ENCODE measurements around the gene LCT.

Gene LCT

DNA sequence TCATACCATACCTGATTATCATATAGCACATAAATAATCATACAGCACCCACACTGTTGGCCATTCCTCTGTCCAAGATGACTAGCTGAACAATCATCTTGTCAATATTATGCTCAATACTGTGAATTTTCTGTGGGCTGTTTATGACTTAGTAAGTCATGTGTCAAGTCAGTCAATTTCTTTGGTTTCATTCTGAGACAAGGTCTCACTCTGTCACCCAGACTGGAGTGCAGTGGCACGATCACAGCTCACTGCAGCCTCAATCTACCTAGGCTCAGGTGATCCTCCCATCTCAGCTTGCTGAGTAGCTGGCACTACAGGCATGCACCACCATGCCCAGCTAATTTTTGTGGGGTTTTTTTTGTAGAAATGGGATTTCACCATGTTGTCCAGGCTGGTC is 33.6 kb upstream of the LCT start:
- no peak for TF ChIP-seq CTCF (IDR thresholded peaks at IDR 0.05; ENCODE audit: borderline replicate concordance, insufficient read depth, low read depth, low read length)
- no peak overlapping the region for H3K4me3 ChIP-seq (ENCODE audit: low read depth, low read length)

DNA sequence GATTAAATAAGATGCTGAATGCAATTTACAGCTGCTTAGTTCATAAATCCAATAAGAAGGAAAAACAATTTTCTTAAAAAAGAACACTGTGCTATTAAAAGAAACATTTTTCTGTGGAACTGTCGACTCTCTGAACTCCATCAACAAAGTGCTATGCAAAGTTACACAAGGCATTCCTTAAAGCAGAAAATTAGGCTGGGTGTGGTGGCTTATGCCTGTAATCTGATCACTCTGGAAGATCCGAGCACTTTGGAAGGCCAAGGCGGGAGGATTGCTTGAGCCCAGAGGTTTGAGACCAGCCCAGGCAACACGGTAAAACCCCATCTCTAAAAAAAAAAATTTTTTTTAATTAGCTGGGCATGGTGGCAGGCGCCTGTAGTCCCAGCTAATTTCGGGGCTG is 26.2 kb upstream of the LCT start:
- no peak overlapping the region for H3K4me3 ChIP-seq (ENCODE audit: low read depth, low read length)
- no peak for TF ChIP-seq CTCF (IDR thresholded peaks at IDR 0.05; ENCODE audit: borderline replicate concordance, insufficient read depth, low read depth, low read length)

GRCh38 chr2:135862718-135863117 is 25.7 kb upstream of the LCT start:
- TF ChIP-seq CTCF (IDR thresholded peaks at IDR 0.05; ENCODE audit: borderline replicate concordance, insufficient read depth, low read depth, low read length) = no peak
- H3K4me3 ChIP-seq (ENCODE audit: low read depth, low read length) = no peak overlapping the region

DNA sequence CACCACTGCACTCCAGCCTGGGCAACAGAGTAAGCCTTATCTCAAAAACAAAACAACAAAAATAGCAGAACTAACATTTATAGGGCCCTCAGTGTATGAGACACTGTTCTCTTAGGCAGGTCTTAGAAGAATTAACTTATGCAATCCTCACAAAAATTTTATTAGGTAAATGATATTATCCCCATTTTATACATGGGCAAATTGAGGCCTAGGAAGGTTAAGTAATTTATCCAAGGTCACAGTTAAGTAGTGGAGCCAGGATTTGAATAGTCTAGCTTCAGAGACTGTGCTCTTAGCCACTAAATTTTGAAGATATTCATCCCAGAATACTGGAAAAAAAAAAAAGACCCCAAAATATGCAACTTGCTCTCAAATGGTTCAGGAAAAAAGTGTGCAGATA is 16.4 kb upstream of the LCT start:
- H3K4me3 ChIP-seq (ENCODE audit: low read depth, low read length) = no peak overlapping the region
- TF ChIP-seq CTCF (IDR thresholded peaks at IDR 0.05; ENCODE audit: borderline replicate concordance, insufficient read depth, low read depth, low read length) = no peak

DNA sequence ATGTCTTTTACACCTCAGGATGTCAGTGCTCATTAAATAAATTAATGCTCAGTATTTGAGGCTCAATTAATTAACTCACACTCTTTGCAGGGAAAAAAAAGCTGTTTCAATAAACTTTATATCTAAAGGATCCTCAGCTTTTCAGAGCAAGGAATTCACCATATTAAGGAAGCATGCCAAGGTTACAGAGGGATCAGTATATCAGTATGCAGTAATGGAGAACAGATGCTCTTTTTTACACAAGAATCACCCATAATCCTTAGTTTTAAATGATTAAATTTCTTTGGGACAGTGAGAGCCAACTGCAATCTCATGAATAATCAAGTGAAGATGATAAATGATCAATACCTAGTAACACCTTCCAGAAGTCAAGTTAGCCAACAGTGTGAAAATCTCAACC is 14.9 kb upstream of the LCT start:
- H3K4me3 ChIP-seq (ENCODE audit: low read depth, low read length) = no peak overlapping the region
- no peak for TF ChIP-seq CTCF (IDR thresholded peaks at IDR 0.05; ENCODE audit: borderline replicate concordance, insufficient read depth, low read depth, low read length)

DNA sequence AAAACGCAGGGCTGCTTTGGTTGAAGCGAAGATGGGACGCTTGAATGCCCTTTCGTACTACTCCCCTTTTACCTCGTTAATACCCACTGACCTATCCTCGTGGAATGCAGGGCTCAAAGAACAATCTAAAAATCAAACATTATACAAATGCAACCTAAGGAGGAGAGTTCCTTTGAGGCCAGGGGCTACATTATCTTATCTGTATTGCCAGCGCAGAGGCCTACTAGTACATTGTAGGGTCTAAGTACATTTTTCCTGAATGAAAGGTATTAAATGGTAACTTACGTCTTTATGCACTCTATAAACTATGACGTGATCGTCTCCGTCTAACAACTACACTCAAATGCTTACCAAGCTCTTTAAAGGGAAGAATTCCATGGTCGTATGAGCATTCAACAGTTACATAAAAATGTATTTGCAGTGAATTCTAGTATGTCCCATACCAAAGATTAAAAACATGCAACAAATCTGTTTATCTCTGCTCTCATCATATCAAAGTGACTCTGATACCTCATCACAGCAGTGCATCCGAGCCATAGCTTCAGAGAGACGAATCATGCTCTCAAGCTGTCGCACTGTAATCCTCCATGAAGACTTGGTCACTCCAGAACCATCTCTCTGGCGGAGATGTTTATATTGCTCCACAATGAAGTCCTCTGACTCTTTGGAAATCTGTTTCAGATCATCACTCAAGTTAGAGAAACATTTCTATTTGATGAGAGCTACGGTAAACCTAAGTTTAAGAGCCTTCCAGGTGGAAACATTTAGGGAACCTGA is 14.1 kb upstream of the LCT start:
- no peak for TF ChIP-seq CTCF (IDR thresholded peaks at IDR 0.05; ENCODE audit: borderline replicate concordance, insufficient read depth, low read depth, low read length)
- H3K4me3 ChIP-seq (ENCODE audit: low read depth, low read length) = no peak overlapping the region

DNA sequence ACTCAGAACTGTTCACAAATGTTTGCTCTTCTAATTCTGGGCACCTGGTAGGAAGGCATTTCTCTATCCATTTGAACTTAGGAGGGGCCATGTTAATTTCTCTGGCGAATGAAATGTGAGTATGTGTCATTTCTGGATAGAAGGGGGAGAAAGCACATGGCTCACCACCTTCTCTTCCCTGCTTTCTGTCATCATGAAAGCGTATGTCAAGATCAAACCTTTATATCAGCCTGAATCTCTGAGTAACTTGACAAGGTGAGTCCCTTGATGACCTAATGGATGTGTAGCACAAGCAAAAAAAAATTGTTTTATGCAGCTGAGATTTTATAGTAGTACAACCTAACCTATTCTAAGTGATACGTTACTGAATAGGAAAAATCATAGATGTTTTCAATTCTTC is 12.1 kb upstream of the LCT start:
- TF ChIP-seq CTCF (IDR thresholded peaks at IDR 0.05; ENCODE audit: borderline replicate concordance, insufficient read depth, low read depth, low read length) = no peak
- no peak overlapping the region for H3K4me3 ChIP-seq (ENCODE audit: low read depth, low read length)
